Measurements from ENCODE around the gene ARL4D.

The ARL4D gene

DNA sequence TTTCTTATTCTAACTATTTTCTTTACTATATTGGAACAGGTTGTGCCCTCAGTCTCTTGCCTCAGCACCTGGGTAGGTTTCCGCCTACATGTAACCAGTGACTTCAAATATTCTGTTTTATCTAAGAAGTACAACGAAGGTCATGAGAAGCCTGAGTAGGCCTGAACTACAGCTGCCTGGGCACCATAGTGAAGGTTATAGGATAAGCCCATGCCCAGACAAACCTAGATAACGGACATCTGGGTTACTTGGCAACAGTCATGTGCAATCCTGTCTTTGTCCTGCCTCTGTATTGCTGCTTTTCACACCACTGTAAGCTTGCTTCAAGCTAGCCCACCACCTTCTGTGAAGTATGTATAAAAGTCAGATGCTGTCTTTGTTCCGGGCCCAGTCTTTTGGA is 25.4 kb upstream of the ARL4D start:
- TF ChIP-seq, protein P1, sequence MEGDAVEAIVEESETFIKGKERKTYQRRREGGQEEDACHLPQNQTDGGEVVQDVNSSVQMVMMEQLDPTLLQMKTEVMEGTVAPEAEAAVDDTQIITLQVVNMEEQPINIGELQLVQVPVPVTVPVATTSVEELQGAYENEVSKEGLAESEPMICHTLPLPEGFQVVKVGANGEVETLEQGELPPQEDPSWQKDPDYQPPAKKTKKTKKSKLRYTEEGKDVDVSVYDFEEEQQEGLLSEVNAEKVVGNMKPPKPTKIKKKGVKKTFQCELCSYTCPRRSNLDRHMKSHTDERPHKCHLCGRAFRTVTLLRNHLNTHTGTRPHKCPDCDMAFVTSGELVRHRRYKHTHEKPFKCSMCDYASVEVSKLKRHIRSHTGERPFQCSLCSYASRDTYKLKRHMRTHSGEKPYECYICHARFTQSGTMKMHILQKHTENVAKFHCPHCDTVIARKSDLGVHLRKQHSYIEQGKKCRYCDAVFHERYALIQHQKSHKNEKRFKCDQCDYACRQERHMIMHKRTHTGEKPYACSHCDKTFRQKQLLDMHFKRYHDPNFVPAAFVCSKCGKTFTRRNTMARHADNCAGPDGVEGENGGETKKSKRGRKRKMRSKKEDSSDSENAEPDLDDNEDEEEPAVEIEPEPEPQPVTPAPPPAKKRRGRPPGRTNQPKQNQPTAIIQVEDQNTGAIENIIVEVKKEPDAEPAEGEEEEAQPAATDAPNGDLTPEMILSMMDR (IDR thresholded peaks at IDR 0.05): no peak

- TF ChIP-seq, protein P1 (IDR thresholded peaks at IDR 0.05): no peak
Measured at GRCh38 chr17:43377056-43377810, 21.6 kb upstream of the ARL4D start.

DNA sequence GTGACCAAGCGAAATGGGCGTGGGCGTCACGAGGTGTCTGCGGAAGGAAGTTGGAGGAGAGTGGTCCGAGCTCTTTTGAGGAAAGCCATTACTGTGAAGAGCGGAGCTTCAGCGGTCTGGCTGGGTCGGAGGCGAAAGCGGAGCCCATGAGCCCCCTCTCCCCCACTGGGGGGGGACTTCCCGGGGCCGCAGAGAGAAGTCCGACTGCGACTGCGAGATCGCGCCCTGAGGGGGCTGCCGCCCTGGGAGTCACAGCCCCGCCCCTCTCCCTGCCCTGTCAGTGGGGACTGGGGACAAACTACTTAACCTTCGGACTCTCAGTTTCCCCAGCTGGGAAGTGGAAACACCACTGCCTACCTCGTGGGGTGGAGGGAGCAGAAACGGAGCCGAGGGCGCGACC is 20.0 kb upstream of the ARL4D start:
- TF ChIP-seq, protein P1 (IDR thresholded peaks at IDR 0.05): no peak

DNA sequence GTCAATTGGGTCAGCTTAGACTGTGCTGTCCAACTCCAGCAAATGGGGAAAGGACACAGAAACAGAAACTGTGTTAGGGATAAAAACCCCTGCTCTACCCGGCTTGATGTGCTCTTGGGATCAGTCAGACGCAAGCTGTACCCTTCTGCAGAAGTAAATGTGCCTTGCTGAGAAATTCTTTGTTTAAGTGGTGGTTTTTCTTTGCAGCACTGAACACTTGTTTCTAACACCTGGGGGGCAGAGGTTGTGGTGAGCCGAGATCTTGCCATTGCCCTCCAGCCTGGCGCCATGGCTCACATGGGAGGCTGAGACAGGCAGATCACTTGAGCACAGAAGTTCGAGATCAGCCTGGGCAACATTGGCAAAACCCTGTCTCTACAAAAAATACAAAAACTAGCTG is 18.5 kb upstream of the ARL4D start:
- TF ChIP-seq, protein P1 (IDR thresholded peaks at IDR 0.05): no peak

- TF ChIP-seq, protein P1 (IDR thresholded peaks at IDR 0.05): no peak
Measured at GRCh38 chr17:43381204-43381603, 17.6 kb upstream of the ARL4D start.

- TF ChIP-seq, protein P1 (IDR thresholded peaks at IDR 0.05): no peak
Measured at GRCh38 chr17:43381621-43382020, 17.2 kb upstream of the ARL4D start.

DNA sequence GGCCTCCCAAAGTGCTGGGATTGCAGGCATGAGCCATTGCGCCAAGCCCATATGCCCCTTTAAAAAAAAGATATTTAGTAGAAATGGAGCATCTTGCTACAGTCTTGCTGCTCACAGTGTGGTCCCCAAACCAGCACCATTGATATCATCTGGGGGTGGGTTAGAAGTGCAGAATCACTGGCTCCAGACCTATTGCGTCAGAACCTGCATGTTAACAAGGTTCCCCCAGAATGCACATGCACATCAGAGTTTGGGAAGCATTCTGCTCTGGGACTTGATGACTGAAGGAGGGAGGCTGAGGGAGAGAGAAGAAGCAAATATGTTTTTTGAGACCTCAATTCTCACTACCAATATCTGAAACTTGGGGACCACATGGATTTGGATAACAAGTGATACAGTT is 16.0 kb upstream of the ARL4D start:
- TF ChIP-seq, protein P1 (IDR thresholded peaks at IDR 0.05): no peak

DNA sequence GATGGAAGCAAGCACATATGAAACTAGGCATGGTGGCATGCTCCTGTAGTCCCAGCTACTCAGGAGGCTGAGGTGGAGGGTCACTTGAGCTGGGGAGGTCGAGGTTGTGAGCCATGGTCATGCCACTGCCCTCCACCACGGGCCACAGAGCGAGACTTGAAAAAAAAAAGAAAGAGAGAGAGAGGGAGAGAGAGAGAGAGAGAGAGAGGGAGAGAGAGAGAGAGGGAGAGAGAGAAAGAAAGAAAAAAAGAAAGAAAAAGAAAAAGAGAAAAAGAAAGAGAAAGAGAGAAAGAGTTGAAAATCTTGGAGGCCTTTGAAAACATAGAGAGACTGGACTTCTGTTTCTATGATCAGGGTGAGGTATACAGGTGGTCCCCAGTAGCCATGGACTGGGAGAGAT is 15.4 kb upstream of the ARL4D start:
- TF ChIP-seq, protein P1 (IDR thresholded peaks at IDR 0.05): no peak

Data from LNCAP (cell line).